H54 (cell line): ENCODE results near the gene FBXL13.
A peak's percentile ranks its signal among the peaks of the same experiment; 100 is the strongest.
"Not testable (repeated sequence)": the region's sequence is repeated elsewhere in the genome, so short reads cannot be mapped to it uniquely, and the experiment has no call there.

Experiments
- DNase-seq: peaks from one replicate; pipeline ENCODE4 v3.0.0; 2011; ENCODE audit warnings: low spot score, mixed read lengths; ENCODE audit not compliant: insufficient read length
- FAIRE-seq: peaks from 3 replicates; lab custom pipeline; 2011; peaks lifted over from hg19 to GRCh38; lab: Jason Lieb, UNC
- POLR2A ChIP-seq: IDR thresholded peaks from 2 replicates; pipeline ENCODE4 v1.6.1; 2011; ENCODE audit warnings: low read depth, mild to moderate bottlenecking, low read length

Gene FBXL13

GRCh38 chr7:102859799-102860125, 214.8 kb downstream of the FBXL13 start:
- no peak for TF ChIP-seq POLR2A
- DNase-seq (no peak), FAIRE-seq (no peak)

DNA sequence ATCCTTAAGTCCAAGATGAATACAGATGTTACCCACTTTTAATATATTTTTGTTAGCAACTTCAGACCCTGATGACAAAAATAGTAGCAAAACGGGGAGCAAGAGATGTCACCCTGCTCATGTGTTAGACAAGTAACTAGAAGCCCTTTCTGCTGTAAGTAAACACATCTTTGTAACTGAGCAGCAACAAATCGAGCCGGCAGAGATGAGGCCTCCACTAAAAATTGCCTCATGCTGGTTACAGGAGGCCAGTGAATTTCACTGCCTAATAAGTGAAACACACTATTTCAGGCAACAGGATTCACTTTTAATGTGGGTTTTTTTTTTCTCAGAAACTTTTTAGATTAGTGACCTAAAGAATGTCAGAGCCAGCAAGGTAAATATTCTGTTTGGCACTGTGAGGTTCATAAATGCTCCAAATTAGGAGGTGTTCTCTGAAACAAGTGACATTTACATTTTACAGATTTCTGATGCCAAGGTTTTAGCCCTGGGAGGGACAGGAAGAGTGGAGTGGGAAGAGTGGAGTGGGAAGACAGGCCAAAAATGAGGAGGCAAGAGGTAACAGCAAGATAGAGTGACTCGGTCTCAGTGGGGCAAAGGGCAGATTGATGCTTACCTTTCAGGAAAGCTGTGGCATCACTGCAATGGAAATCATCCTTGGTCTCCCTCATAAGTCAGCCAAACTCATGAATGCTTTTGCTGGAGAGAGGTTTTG, 215.4 kb downstream of the FBXL13 start:
- DNase-seq (no peak), FAIRE-seq (no peak)
- no peak for TF ChIP-seq POLR2A

- no peak for FAIRE-seq
- no peak for DNase-seq
- no peak for TF ChIP-seq POLR2A
Measured at GRCh38 chr7:102856036-102856435, 218.6 kb downstream of the FBXL13 start.

DNA sequence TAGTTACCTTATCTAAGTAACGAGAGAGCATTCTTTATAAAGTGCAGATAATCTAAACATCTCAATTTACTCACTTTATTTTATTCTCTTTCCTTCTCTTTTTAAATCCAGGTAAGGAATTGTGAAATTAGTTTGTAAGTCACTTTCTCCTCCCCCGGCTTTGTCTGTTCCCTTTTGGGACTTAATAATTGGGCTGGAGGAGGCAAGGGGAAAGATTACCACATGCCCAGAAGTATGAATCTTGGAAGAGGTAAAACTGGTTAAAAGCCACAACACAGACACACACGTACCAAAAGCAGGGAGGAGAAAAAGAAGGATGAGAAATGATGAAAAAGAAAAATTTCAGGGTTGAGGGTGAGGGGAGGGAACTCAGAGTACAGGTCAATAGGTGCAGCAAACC, 225.1 kb downstream of the FBXL13 start:
- no peak for TF ChIP-seq POLR2A
- FAIRE-seq, result no peak
- DNase-seq, result no peak

- no peak for FAIRE-seq
- TF ChIP-seq POLR2A, result no peak
Measured at GRCh38 chr7:102849079-102849478, 225.5 kb downstream of the FBXL13 start.

DNA sequence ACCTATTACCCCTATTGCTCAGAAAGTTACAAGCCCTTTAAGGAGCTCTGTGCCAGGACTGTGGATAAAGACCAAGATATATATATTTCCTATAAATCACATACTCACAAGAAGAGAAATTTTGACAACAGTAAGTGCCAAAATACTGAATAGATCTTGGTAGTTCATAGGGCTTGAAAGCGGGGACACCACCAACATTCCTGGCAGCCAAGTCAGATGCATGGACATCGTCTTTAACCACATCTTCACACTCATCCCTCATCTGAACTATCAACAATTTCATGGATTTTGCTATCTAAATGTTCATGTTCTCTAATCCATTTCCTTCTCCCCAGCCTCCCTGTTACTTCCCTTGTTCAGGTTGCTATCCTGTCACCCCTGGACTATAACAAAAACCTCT, 229.2 kb downstream of the FBXL13 start:
- TF ChIP-seq POLR2A, result no peak
- FAIRE-seq (no peak), DNase-seq (no peak)

More at GRCh38 chr7:102849079-102849478, 225.5 kb downstream of the FBXL13 start:
- DNase-seq, result no peak

GRCh38 chr7:102843850-102844249, 230.7 kb downstream of the FBXL13 start:
- no peak for DNase-seq
- no peak for TF ChIP-seq POLR2A

DNA sequence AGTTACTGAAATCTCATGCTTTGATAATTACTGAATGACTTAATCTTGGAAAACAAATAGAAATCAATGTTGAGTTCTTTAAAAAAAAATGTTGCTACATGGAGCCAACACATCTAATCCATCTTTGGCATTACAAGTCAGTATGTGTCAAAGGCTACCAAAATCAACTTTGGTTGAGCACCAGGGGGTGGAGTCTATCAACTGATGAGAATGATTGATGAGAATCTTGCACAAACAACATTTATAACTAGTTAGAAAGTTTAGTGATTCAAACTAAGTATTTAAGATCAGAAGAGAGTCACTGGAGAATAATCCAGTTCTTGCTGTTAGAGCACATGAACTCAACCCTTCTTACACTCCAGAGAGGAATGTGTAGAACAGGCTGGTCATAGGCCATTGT, 232.3 kb downstream of the FBXL13 start:
- DNase-seq, result no peak
- no peak for TF ChIP-seq POLR2A
- FAIRE-seq, result no peak

More at GRCh38 chr7:102843850-102844249, 230.7 kb downstream of the FBXL13 start:
- no peak for FAIRE-seq

DNA sequence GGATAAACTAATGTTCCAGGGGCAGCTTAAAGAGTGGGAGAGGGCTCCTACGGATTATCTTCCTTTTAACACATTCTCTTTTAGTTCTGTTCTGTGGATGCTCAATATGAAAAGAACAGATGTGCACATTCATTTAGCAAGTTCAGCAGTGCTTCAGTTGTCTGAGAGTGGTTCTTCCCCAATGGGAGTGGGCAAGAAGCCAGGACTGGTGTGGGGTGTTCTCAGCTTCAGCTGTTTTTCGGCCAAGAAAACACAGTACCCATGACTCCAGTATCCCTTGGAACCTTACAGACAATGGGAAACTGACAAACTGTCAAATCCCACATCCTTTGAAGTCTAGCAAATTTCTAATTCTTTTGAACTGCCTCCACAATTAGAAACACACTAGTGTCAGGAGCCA, 233.3 kb downstream of the FBXL13 start:
- no peak for TF ChIP-seq POLR2A
- no peak for DNase-seq
- no peak for FAIRE-seq

GRCh38 chr7:102840404-102840803, 234.2 kb downstream of the FBXL13 start:
- FAIRE-seq, result no peak

GRCh38 chr7:102838572-102839101, 236.0 kb downstream of the FBXL13 start:
- not testable (repeated sequence) for DNase-seq, FAIRE-seq

More at GRCh38 chr7:102840404-102840803, 234.2 kb downstream of the FBXL13 start:
- TF ChIP-seq POLR2A, result no peak
- no peak for DNase-seq

DNA sequence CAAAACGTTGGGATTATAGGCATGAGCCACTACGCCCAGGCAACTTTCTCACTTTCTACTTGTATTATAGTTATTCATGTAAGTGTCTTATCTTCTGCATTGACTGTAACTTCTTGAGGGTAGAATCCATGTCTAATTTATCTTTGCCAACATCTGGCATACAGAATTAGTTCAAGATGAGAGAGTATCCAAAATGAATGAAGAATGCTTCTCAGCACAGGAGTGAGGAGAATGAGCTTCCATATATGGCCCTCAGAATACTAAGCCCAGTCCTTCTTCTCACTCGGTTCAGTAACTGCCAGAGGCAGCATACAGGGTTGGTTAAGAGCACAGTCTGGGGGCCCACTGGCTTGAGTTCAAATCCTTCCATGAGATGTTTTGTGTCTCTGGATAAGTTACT, 236.8 kb downstream of the FBXL13 start:
- no peak for TF ChIP-seq POLR2A
- FAIRE-seq (no peak), DNase-seq (no peak)

DNA sequence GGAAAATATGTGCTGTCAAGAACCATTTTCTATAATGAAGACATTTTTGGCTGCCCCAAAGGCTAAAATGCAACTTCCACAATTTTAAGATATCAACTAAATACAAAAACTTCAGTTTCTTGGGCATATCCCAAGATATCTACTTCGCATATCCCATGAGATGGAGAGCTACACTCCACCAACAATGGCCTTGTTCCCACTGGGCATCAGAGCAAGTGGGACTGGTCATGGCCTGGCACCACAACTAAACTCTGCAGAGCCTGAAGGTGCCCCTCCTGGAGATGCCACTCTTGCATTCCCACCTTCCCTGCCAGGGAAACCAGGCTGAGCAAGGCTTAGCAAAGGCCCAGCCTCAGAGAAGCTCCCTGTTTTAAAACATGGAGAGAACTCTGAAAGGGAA, 237.6 kb downstream of the FBXL13 start:
- FAIRE-seq (no peak), DNase-seq (no peak)
- no peak for TF ChIP-seq POLR2A

GRCh38 chr7:102836191-102836919, 238.2 kb downstream of the FBXL13 start:
- FAIRE-seq, result peak; percentile 98
- no peak for TF ChIP-seq POLR2A
- DNase-seq, result peak; percentile 36
